BE2C (cell line): ENCODE results near the gene OR2H1.

Experiments
- DNase-seq: peaks from one replicate; pipeline ENCODE4 v3.0.0-alpha.2; 2020
- H3K27me3 ChIP-seq: fragments of 250-450 bp; sonication (Bioruptor Pico); 2 replicates; pipeline ENCODE4 v1.5.1; 2020; ENCODE audit warnings: mild to moderate bottlenecking
- H3K36me3 ChIP-seq: fragments of 250-450 bp; sonication (Bioruptor Pico); 2 replicates; pipeline ENCODE4 v1.5.1; 2020; ENCODE audit warnings: mild to moderate bottlenecking
- H3K4me1 ChIP-seq: fragments of 250-450 bp; sonication (Bioruptor Pico); 2 replicates; pipeline ENCODE4 v1.5.1; 2020
- H3K4me3 ChIP-seq: 2 replicates; pipeline ENCODE4 v1.5.1; 2011; ENCODE audit warnings: low read depth, low read length
- H3K9me3 ChIP-seq: fragments of 250-450 bp; sonication (Bioruptor Pico); 2 replicates; pipeline ENCODE4 v1.5.1; 2020
- TF ChIP-seq, protein P1 (sequence below): IDR thresholded peaks from 2 replicates; pipeline ENCODE4 v1.5.1; 2012; ENCODE audit warnings: mild to moderate bottlenecking, low read depth, low read length

Gene OR2H1

GRCh38 chr6:29487131-29487530, 30.2 kb downstream of the OR2H1 start:
- no peak for DNase-seq
- H3K36me3 ChIP-seq, result no peaks in the 10 kb centered on the region
- no peaks in the 10 kb centered on the region for H3K4me1 ChIP-seq
- no peak overlapping the region for H3K4me3 ChIP-seq
- H3K9me3 ChIP-seq, result no peaks in the 10 kb centered on the region
- TF ChIP-seq, protein P1, sequence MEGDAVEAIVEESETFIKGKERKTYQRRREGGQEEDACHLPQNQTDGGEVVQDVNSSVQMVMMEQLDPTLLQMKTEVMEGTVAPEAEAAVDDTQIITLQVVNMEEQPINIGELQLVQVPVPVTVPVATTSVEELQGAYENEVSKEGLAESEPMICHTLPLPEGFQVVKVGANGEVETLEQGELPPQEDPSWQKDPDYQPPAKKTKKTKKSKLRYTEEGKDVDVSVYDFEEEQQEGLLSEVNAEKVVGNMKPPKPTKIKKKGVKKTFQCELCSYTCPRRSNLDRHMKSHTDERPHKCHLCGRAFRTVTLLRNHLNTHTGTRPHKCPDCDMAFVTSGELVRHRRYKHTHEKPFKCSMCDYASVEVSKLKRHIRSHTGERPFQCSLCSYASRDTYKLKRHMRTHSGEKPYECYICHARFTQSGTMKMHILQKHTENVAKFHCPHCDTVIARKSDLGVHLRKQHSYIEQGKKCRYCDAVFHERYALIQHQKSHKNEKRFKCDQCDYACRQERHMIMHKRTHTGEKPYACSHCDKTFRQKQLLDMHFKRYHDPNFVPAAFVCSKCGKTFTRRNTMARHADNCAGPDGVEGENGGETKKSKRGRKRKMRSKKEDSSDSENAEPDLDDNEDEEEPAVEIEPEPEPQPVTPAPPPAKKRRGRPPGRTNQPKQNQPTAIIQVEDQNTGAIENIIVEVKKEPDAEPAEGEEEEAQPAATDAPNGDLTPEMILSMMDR, result no peak
- H3K27me3 ChIP-seq, result no peaks in the 10 kb centered on the region

GRCh38 chr6:29487660-29488059, 30.7 kb downstream of the OR2H1 start, which contains the start of gene MAS1L:
Gene MAS1L (minus strand): TSS chr6:29487956. CDS start chr6:29487902, 54 bp downstream.
- Histone ChIP-seq H3K4me1 (no peaks in the 10 kb centered on the region), H3K9me3 (no peaks in the 10 kb centered on the region), H3K4me3 (no peak within 1 kb of the TSS), H3K36me3 (no peaks in the 10 kb centered on the region), H3K27me3 (no peaks in the 10 kb centered on the region)
- TF ChIP-seq, protein P1, result no peak
- no peak for DNase-seq

- Histone ChIP-seq H3K36me3 (no peaks in the 10 kb centered on the region), H3K4me1 (no peaks in the 10 kb centered on the region), H3K27me3 (no peaks in the 10 kb centered on the region), H3K4me3 (no peak overlapping the region), H3K9me3 (no peaks in the 10 kb centered on the region)
- DNase-seq, result no peak
- TF ChIP-seq, protein P1, result no peak
Measured at GRCh38 chr6:29488874-29489273, 31.9 kb downstream of the OR2H1 start.

GRCh38 chr6:29489286-29489685, 32.3 kb downstream of the OR2H1 start:
- Histone ChIP-seq H3K9me3 (no peaks in the 10 kb centered on the region), H3K36me3 (no peaks in the 10 kb centered on the region), H3K4me3 (no peak overlapping the region), H3K4me1 (no peaks in the 10 kb centered on the region), H3K27me3 (no peaks in the 10 kb centered on the region)
- TF ChIP-seq, protein P1, result no peak
- no peak for DNase-seq

GRCh38 chr6:29490055-29490454, 33.1 kb downstream of the OR2H1 start:
- DNase-seq, result no peak
- Histone ChIP-seq H3K4me1 (no peaks in the 10 kb centered on the region), H3K4me3 (no peak overlapping the region)

DNA sequence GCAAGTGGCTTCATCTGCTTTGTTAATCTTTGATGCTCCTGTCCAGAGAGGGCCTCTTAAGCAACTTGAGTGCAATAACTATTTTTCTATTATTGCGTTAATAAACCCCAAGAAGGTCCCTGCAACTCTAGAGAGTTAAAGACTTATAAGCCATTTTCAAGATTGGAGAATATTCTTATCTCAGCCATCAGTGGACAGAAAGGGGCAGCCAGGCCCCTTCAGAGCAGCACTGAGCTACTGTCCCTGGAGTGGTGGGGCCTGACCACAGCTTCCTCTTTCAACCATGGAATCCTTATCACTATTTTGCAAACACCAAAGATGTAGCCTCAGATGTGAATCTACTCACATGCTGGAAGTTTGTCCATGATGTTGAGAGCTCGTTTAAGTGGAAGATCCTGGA, 33.6 kb downstream of the OR2H1 start:
- H3K9me3 ChIP-seq, result no peaks in the 10 kb centered on the region
- H3K4me1 ChIP-seq, result no peaks in the 10 kb centered on the region
- no peak for DNase-seq
- no peaks in the 10 kb centered on the region for H3K27me3 ChIP-seq
- no peaks in the 10 kb centered on the region for H3K36me3 ChIP-seq
- TF ChIP-seq, protein P1, result no peak
- no peak overlapping the region for H3K4me3 ChIP-seq

More at GRCh38 chr6:29490055-29490454, 33.1 kb downstream of the OR2H1 start:
- Histone ChIP-seq H3K36me3 (no peaks in the 10 kb centered on the region), H3K9me3 (no peaks in the 10 kb centered on the region), H3K27me3 (no peaks in the 10 kb centered on the region)
- TF ChIP-seq, protein P1, result no peak
